ENCODE data around the gene LRFN4.

LRFN4 gene

GRCh38 chr11:66894141-66894540, 37.3 kb downstream of the LRFN4 start:
- no peak for DNase-seq

- DNase-seq: no peak
Observed at GRCh38 chr11:66901964-66902390, 45.1 kb downstream of the LRFN4 start.

GRCh38 chr11:66902486-66903177, 45.8 kb downstream of the LRFN4 start:
- no peak for DNase-seq

- DNase-seq: no peak
Observed at GRCh38 chr11:66904055-66904454, 47.2 kb downstream of the LRFN4 start.

GRCh38 chr11:66904561-66904960, 47.7 kb downstream of the LRFN4 start:
- DNase-seq: no peak

GRCh38 chr11:66904981-66905521, 48.2 kb downstream of the LRFN4 start:
- DNase-seq: no peak

GRCh38 chr11:66905631-66906030, 48.8 kb downstream of the LRFN4 start:
- DNase-seq: no peak

- no peak for DNase-seq
Observed at GRCh38 chr11:66906061-66906733, 49.3 kb downstream of the LRFN4 start.

GRCh38 chr11:66907751-66908630, 51.1 kb downstream of the LRFN4 start:
- no peak for DNase-seq

- no peak for DNase-seq
Observed at GRCh38 chr11:66909181-66909580, 52.3 kb downstream of the LRFN4 start.

- DNase-seq: no peak
Observed at GRCh38 chr11:66910016-66910415, 53.2 kb downstream of the LRFN4 start.
